Central memory CD8-positive, alpha-beta T cell (primary cell): ENCODE data around the gene ADI1.
"Not testable (repeated sequence)": the region's sequence is repeated elsewhere in the genome, so short reads cannot be mapped to it uniquely, and the experiment has no call there.

Source experiments
- ATAC-seq: fragments of 150-1000 bp; cut with Tn5 transposase; replicated peaks from 2 replicates; pipeline ENCODE4 v1.10.0; 2022; ENCODE audit warnings: mild to moderate bottlenecking, moderate FRiP score, moderate number of reproducible peaks; ENCODE audit not compliant: poor library complexity, severe bottlenecking; ENCODE audit errors: extremely low read depth
- DNase-seq, 2 donors: peaks; one replicate each; pipeline ENCODE4 v3.0.0; 2021; ENCODE audit warnings: low spot score in 2 of 2
- H3K27ac Mint-ChIP-seq: one replicate; pipeline ENCODE4 v1.8.0; 2022; ENCODE audit warnings: low read depth, mild to moderate bottlenecking, moderate library complexity, mixed read lengths
- H3K27me3 Mint-ChIP-seq: one replicate; pipeline ENCODE4 v1.8.0; 2022; ENCODE audit warnings: mixed read lengths
- H3K36me3 Mint-ChIP-seq: one replicate; pipeline ENCODE4 v1.8.0; 2022; ENCODE audit warnings: mild to moderate bottlenecking, moderate library complexity, mixed read lengths; ENCODE audit not compliant: insufficient read depth
- H3K4me1 Mint-ChIP-seq: one replicate; pipeline ENCODE4 v1.8.0; 2022; ENCODE audit warnings: mixed read lengths
- H3K4me3 Mint-ChIP-seq: one replicate; pipeline ENCODE4 v1.8.0; 2022; ENCODE audit warnings: mild to moderate bottlenecking, moderate library complexity, mixed read lengths
- H3K9me3 Mint-ChIP-seq: one replicate; pipeline ENCODE4 v1.8.0; 2022; ENCODE audit warnings: mixed read lengths

ADI1 gene

DNA sequence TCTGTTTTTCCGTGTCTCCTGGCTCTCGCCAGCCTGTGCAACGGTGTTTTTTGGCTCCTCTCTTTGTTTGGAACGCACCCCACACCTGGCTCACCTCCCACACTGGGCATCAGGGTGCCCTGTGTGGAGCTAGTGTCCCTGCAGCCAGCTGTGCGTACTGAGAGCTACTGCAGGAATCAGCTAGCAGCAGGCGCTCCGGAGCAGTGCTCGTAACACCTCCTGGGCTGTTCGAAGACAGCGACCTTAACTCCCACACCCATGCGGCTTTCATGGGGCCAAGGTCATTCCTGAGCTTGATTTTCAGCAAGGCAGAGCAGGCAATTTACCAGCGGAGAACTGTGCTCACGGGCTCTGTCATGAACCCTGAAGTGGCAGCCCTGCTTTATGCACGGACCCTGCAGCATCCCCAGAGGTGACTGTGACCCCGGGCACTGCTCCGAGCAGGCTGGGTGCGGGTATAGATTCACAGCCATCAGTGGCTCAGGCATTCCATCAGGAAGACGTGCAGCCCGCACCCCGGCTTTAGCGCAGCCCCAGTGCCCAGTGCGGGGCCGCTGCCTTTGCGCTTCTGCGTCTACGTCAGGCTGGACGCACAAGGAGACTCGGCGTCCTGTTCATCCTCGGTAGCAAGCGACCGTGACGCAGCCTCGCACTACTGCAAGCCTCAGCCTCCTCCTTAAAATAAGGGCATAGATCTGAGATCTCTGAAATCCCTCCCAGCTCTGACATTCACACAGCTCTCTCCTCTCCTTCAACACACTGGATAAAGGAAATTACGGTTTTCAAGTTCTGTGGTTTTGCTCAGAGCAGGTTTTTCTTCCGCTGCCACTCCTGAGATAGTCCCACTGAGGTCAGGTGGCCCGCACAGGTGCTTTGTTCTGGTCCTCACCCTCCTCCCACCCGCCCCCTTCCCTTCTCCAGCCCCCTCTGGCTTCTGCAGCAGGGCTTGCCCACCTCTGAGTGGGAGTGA is 58.2 kb downstream of the ADI1 start:
- H3K4me1 Mint-ChIP-seq: peaks cover 6% of the 10 kb centered on the region
- H3K4me3 Mint-ChIP-seq: no peak overlapping the region
- H3K27ac Mint-ChIP-seq: no peak overlapping the region
- no peak for DNase-seq
- no peak for ATAC-seq
- H3K9me3 Mint-ChIP-seq: no peaks in the 10 kb centered on the region
- peaks cover 5% of the 10 kb centered on the region for H3K36me3 Mint-ChIP-seq
- no peaks in the 10 kb centered on the region for H3K27me3 Mint-ChIP-seq

DNA sequence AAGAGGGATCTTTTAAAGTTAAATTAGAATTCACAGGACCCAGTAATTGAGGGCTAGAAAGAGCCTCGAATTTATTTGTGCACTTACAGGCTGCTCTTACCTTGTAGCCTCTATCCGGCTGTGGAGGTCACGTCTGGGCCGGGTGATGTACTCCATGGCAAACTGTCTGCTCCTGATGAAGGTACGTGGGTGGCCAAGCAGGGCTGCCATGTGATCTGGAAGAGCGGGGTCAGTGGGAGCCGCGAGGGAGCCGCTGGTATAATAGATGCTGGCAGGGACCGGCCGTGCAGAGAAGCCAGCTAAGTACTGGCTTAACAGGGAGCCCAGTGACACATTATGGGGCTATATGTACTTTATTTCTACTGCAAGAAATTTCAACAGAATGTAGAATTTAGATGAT is 59.2 kb downstream of the ADI1 start:
- Mint-ChIP-seq H3K36me3 (peaks cover 8% of the 10 kb centered on the region), H3K27ac (no peak overlapping the region), H3K4me1 (peaks cover 6% of the 10 kb centered on the region), H3K9me3 (no peaks in the 10 kb centered on the region), H3K4me3 (no peak overlapping the region), H3K27me3 (no peaks in the 10 kb centered on the region)
- ATAC-seq: no peak
- no peak for DNase-seq

DNA sequence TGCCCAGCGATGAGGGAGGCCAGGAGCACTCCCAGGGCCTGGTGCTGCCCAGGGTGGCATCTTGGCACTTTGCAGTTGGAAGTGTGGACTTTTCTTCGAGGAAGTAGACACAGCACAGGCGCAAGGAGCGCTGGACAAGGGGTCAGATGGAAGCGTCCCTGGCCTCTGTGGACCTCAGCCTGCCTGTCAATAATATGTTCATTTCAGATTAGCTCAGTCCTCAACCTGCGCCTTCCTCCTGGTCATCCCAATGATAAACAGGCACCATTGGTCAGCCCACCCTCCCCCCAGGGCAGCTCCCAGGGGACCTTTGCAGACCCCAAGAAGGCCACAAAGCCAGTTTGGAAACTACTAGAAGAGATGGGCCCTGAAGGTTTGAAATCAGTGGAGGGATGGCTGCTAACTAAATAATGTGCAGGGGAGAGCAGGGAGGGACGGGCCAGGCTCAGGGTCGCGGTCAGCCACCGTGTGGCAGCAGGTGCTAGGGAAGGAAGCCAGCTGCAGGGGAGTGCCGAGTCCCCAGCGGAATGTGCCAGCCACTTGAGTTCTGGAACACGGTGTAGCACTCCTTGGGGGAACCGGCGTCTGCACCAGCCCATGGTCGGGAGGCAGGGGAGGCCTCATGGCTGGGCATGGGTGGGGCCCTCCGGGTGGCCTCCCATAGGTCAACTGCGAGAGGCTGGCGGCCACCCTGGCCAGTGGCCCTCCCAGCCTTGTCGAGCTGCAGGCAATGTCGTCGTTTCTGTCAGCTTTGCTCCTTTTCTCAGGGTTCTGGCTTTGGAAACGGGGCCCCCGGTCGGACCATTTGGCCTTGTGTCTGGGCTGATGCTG is 59.9 kb downstream of the ADI1 start:
- H3K4me1 Mint-ChIP-seq: peaks cover 6% of the 10 kb centered on the region
- H3K27ac Mint-ChIP-seq: no peak overlapping the region
- no peak overlapping the region for H3K4me3 Mint-ChIP-seq
- peaks cover 9% of the 10 kb centered on the region for H3K36me3 Mint-ChIP-seq
- H3K9me3 Mint-ChIP-seq: no peaks in the 10 kb centered on the region
- DNase-seq (no peak), ATAC-seq (no peak)
- H3K27me3 Mint-ChIP-seq: no peaks in the 10 kb centered on the region

DNA sequence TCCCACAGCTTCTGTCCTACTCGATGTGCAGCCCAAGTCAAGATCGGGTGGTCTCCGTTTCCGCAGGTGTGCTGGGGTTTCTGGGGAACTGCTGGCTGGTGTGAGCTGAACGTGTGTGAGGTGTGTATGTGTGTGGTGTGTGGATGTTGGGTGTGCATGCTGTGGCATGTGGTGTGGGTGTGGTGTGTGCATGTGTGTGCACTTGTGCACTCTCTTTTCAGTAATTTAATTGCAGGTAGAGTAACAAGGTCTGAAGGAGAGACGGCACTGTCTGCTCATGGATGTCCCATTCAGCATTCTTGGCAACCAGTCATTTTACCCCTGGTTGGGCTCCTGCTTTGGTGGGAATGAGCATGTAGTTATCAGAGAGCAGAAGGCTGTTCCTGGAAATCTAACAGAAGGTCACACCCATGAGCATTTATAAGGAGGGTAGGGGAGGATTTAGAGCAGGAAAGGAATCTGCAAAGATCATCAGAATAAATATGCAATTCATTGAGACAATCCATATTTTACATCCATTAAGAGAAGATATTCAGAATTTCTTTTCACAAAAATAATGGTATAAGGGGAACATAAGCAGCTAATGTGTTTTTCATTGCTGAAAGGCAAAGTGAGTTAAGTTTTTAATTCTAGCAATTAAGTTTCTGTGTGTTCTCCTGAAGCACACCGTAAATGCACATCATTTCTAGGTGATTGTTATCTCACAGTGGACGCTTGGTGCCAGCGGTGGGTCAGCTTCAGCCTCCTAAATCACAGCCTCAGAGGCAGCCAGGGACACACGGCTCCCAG is 60.7 kb downstream of the ADI1 start:
- Mint-ChIP-seq H3K9me3 (no peaks in the 10 kb centered on the region), H3K4me3 (no peak overlapping the region), H3K4me1 (peaks cover 6% of the 10 kb centered on the region), H3K27me3 (no peaks in the 10 kb centered on the region), H3K27ac (no peak overlapping the region), H3K36me3 (peaks cover 6% of the 10 kb centered on the region)
- ATAC-seq (no peak), DNase-seq (no peak)

DNA sequence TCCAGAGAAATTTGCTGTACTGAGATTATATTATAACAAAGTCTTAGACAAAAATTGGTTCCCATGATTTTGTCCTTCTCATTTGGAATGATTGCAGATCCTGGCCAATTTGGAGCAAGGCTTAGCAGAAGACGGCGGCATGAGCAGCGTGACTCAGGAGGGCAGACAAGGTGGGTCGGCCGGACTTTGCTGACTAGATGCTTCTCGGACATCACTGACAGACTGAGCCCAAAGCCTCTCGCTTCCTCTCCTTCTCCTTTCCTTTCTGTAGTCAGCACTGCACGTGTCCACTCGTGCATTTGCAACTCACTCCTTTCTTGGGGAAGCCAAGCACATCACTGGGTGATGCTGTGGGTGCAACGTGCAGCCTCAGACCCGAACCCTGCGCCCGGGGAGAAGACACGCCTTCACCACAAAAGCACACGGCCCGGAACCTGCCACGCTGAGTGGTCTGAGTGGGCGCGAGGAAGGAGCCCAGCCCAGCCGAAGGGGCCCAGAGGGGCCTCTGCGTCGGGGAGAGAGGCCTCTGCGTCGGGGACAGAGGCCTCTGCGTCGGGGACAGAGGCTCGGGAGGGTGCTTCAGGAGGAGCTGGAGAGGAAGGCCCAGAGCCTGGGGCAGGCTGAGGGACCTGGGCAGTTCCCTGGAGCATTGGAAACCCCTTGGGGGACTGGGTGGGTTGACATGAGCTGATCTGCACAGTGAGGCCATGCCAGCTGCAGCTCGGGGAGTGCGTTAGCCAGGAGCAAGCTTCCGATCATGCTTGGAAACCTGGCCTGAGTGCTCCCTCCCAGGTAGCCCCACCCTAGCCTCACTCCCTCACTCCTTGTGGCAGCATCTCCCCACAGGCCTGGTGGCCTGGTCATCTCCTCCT is 61.6 kb downstream of the ADI1 start:
- Mint-ChIP-seq H3K9me3 (no peaks in the 10 kb centered on the region), H3K27me3 (no peaks in the 10 kb centered on the region), H3K27ac (no peak overlapping the region), H3K4me3 (no peak overlapping the region), H3K36me3 (peaks cover 6% of the 10 kb centered on the region), H3K4me1 (peaks cover 6% of the 10 kb centered on the region)
- no peak for DNase-seq
- no peak for ATAC-seq

DNA sequence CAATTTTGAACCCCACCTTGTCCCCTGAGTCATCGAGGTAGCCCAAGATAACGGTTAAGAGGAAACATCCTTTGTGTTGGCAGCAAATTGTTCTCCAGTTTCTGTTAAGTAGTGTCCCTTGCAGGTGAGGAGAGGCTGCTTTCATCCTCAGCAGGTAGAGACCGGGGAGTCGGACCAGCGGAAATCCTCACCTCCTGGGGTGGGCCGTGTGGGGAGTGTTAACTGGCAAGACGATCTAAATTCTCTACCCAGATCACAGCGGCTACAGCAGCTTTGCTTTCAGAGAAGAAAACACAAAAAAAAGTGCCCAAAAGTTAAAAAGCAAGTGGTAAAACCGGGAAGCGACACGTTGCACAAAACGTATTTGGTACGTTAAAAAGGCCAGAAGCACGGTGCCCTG is 63.2 kb downstream of the ADI1 start:
- no peak overlapping the region for H3K4me3 Mint-ChIP-seq
- DNase-seq (no peak), ATAC-seq (no peak)
- H3K9me3 Mint-ChIP-seq: no peaks in the 10 kb centered on the region
- H3K4me1 Mint-ChIP-seq: peaks cover 3% of the 10 kb centered on the region
- H3K27me3 Mint-ChIP-seq: no peaks in the 10 kb centered on the region
- H3K36me3 Mint-ChIP-seq: peaks cover 6% of the 10 kb centered on the region
- peak overlapping the region; percentile 16 for H3K27ac Mint-ChIP-seq

DNA sequence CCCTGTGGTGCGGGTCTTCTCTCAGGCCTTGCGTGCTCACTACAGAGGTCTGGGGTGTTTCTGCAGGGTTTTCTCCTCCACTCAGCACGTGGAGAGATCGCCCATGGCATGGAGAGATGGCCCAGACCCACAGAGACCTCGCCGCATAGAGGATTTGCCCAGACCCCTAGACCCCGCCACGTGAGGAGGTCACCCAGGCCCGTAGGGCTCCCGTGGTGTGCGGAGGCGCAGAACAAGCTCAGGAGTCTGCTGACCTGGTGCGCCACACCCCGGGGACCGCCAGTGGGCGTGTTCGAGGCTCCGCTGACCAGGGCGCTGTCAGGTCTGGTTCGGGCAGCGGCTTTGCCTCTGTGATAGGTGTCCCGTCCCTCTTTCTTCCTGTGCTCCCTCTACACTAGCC is 64.5 kb downstream of the ADI1 start:
- no peaks in the 10 kb centered on the region for H3K9me3 Mint-ChIP-seq
- no peaks in the 10 kb centered on the region for H3K27me3 Mint-ChIP-seq
- peak overlapping the region; percentile 27 for H3K27ac Mint-ChIP-seq
- H3K4me3 Mint-ChIP-seq: no peak overlapping the region
- H3K36me3 Mint-ChIP-seq: peaks cover 9% of the 10 kb centered on the region
- ATAC-seq (no peak), DNase-seq (no peak)
- H3K4me1 Mint-ChIP-seq: peaks cover 5% of the 10 kb centered on the region

DNA sequence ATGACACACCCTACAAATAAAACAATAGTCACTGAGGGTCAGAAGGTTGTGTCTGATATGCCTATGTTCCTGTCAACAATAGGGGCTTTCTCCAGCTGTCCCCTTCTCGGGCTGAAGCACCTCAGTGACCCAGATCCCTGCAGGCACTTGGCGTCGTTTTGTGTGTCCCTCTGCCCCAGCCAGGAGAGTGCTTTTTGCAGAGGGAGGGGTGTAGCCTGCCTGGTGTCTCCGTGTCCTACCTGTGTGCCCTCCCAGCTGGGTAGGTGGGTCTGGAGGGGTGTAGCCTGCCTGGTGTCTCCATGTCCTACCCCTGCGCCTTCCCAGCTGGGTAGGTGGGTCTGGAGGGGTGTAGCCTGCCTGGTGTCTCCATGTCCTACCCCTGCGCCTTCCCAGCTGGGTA is 65.3 kb downstream of the ADI1 start:
- ATAC-seq, H3K27ac Mint-ChIP-seq, DNase-seq, H3K9me3 Mint-ChIP-seq, H3K27me3 Mint-ChIP-seq, H3K4me1 Mint-ChIP-seq, H3K4me3 Mint-ChIP-seq: not testable (repeated sequence)
- H3K36me3 Mint-ChIP-seq: peaks cover 11% of the 10 kb centered on the region

DNA sequence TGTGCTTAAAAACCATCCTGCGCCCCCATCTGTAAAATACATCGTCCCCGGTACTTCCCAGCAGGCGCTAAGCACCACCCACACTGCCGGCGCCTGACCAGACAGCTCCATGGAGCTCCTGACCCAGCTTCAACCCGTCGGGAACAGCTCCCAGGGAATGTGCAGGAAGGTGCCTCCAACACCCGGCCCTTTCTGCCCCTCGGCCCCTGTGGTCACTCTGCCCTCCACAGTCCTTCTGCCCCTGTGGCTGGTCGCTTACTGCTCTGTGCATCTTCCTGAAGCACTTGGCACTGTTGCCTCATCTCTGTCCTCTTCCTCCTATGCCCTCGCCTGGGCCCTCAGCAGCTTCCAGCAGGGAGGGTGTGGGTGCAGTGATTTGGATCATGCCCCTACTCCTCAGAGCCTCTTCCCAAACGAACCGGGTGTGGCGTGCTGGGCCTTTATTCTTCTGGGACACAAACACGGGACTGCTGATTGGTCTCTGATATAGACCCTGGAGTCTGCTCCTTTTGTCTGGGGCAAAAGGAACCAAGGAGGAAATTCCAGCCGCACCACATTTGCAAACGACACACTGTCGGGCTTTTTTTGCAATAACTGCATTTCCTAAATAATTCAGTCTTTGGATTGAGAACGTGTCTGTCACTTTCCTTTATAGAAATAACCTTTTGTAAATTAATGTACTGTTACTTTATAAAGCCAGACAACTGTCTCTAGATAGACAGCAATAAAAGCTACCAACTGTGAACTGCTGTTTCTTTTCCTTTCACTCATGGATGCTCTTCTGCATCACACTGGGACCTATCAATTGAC is 65.9 kb downstream of the ADI1 start:
- ATAC-seq (no peak), DNase-seq (no peak)
- no peaks in the 10 kb centered on the region for H3K27me3 Mint-ChIP-seq
- no peak overlapping the region for H3K4me3 Mint-ChIP-seq
- no peak overlapping the region for H3K27ac Mint-ChIP-seq
- no peaks in the 10 kb centered on the region for H3K9me3 Mint-ChIP-seq
- H3K36me3 Mint-ChIP-seq: peaks cover 12% of the 10 kb centered on the region
- H3K4me1 Mint-ChIP-seq: peaks cover 5% of the 10 kb centered on the region

DNA sequence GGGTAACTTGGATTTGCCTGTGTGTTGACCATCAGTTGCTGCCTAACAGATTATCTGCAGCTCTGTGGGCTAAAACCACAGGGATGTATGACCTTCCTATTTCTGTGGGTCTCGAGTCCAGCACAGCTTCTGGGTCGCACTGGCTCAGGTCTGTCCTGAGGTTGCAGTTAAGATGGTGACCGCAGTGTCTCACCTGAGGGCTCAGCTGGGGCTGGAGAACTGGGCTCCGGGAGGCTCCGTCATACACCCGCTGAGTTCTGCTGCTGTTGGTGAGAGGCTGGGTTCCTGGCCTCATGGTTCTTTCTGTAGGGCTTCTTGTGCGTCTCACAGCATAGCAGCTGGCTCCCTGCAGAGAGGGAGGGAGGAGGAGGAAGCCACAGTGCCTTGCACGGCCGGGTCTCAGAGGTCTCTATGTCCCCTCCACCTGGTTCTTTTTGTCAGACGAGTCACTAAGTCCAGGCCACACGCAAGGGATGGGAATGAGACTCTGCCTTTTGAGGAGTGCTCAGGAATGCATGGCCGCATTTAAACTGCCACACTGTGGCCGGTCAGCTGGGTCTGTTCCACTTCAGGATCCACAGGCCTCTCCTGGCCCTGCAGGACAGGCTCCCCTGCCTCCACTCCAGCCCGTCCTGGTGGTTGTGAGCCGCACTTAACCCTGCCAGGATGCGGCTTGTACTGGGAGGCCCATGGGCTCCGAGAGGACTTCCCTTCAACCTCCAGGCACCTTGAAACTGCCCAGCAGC is 67.2 kb downstream of the ADI1 start:
- peaks cover 5% of the 10 kb centered on the region for H3K4me1 Mint-ChIP-seq
- DNase-seq: no peak

DNA sequence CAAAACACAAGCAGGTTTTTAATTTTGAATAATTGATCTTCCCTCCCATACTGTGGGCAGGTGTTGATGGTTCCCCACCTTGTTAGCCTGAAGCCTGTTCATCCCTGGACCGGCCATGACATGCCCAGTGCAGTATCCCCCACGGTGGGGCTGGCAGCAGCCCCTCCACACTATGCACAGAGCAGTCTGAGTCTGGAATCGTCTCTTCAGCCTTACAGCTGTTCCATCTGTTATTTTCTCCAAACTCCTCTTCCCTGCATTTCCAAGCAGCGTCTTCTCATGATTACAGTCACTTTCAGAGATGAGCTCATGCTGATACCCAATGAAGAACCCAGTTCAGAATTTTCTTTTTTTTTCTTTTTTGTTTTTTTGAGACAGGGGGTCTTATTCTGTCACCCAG is 68.2 kb downstream of the ADI1 start:
- no peak for DNase-seq
- H3K4me3 Mint-ChIP-seq: no peak overlapping the region
- peak overlapping the region; percentile 52 for H3K27ac Mint-ChIP-seq
- H3K4me1 Mint-ChIP-seq: peaks cover 5% of the 10 kb centered on the region
- no peaks in the 10 kb centered on the region for H3K9me3 Mint-ChIP-seq
- H3K36me3 Mint-ChIP-seq: peaks cover 16% of the 10 kb centered on the region
- ATAC-seq: no peak
- no peaks in the 10 kb centered on the region for H3K27me3 Mint-ChIP-seq

More for the DNA sequence above, 67.2 kb downstream of the ADI1 start:
- no peak for ATAC-seq
- Mint-ChIP-seq H3K9me3 (no peaks in the 10 kb centered on the region), H3K4me3 (no peak overlapping the region), H3K36me3 (peaks cover 15% of the 10 kb centered on the region), H3K27ac (no peak overlapping the region), H3K27me3 (no peaks in the 10 kb centered on the region)
